B cell (primary cell): ENCODE measurements around the gene GGNBP2.

ENCODE experiments used
- CTCF ChIP-seq: fragments of 200-600 bp; IDR thresholded peaks from one replicate; pipeline ENCODE4 v1.8.0; 2022; ENCODE audit warnings: antibody characterized with exemption, mild to moderate bottlenecking
- EZH2 ChIP-seq: IDR thresholded peaks from 2 replicates; pipeline ENCODE4 v1.6.1; 2012; ENCODE audit warnings: borderline replicate concordance, low read depth, mild to moderate bottlenecking, moderate library complexity, low read length; ENCODE audit not compliant: insufficient read depth, poor library complexity, severe bottlenecking

GRCh38 chr17:36632916-36633771 lies 88.4 kb downstream of the GGNBP2 start:
- TF ChIP-seq EZH2 (no peak), CTCF (no peak)
